ENCODE results near the gene RARB.

The RARB gene

GRCh38 chr3:25578059-25578458 is 150.0 kb downstream of the RARB start:
- no peak for DNase-seq (ENCODE audit: low spot score)

GRCh38 chr3:25580534-25580933 is 152.5 kb downstream of the RARB start:
- no peak for DNase-seq (ENCODE audit: low spot score)

GRCh38 chr3:25581335-25581734 is 153.3 kb downstream of the RARB start:
- DNase-seq (ENCODE audit: low spot score) = no peak

- DNase-seq (ENCODE audit: low spot score) = no peak
These were observed 153.8 kb downstream of the RARB start for GRCh38 chr3:25581823-25582222.

GRCh38 chr3:25582242-25582641 is 154.2 kb downstream of the RARB start:
- DNase-seq (ENCODE audit: low spot score) = peak; percentile 76

- no peak for DNase-seq (ENCODE audit: low spot score)
These were observed 155.3 kb downstream of the RARB start for GRCh38 chr3:25583343-25583742.

GRCh38 chr3:25584011-25584789 is 156.1 kb downstream of the RARB start:
- no peak for DNase-seq (ENCODE audit: low spot score)

- DNase-seq (ENCODE audit: low spot score) = no peak
These were observed 157.5 kb downstream of the RARB start for GRCh38 chr3:25585361-25586166.

GRCh38 chr3:25586167-25586505 is 158.1 kb downstream of the RARB start:
- no peak for DNase-seq (ENCODE audit: low spot score)

- no peak for DNase-seq (ENCODE audit: low spot score)
These were observed 158.5 kb downstream of the RARB start for GRCh38 chr3:25586553-25586952.

- no peak for DNase-seq (ENCODE audit: low spot score)
These were observed 159.0 kb downstream of the RARB start for GRCh38 chr3:25587094-25587493.

- DNase-seq (ENCODE audit: low spot score) = no peak
These were observed 159.5 kb downstream of the RARB start for GRCh38 chr3:25587526-25587925.

- no peak for DNase-seq (ENCODE audit: low spot score)
These were observed 159.9 kb downstream of the RARB start for GRCh38 chr3:25587975-25588374.

GRCh38 chr3:25588441-25589103 is 160.5 kb downstream of the RARB start:
- DNase-seq (ENCODE audit: low spot score) = no peak

- DNase-seq (ENCODE audit: low spot score) = no peak
These were observed 161.2 kb downstream of the RARB start for GRCh38 chr3:25589104-25589782.

GRCh38 chr3:25589783-25590258 is 161.8 kb downstream of the RARB start:
- no peak for DNase-seq (ENCODE audit: low spot score)

- peak; percentile 80 for DNase-seq (ENCODE audit: low spot score)
These were observed 164.5 kb downstream of the RARB start for GRCh38 chr3:25592510-25592968.

GRCh38 chr3:25593001-25593400 is 164.9 kb downstream of the RARB start:
- no peak for DNase-seq (ENCODE audit: low spot score)

GRCh38 chr3:25594007-25594502 is 166.0 kb downstream of the RARB start:
- DNase-seq (ENCODE audit: low spot score) = peak; percentile 74

GRCh38 chr3:25597535-25598101 is 169.6 kb downstream of the RARB start:
- no peak for DNase-seq (ENCODE audit: low spot score)

GRCh38 chr3:25603703-25604102 is 175.6 kb downstream of the RARB start:
- no peak for DNase-seq (ENCODE audit: low spot score)

All from RKO (cell line).